ENCODE measurements around the gene ABCE1.

Gene ABCE1

GRCh38 chr4:145177511-145177905, 79.4 kb downstream of the ABCE1 start:
- DNase-seq (ENCODE audit: low read depth) = peak; percentile 5

- peak; percentile 43 for DNase-seq (ENCODE audit: low read depth)
These were observed 79.9 kb downstream of the ABCE1 start for GRCh38 chr4:145177906-145178538.

- DNase-seq (ENCODE audit: low read depth) = peak; percentile 9
These were observed 80.7 kb downstream of the ABCE1 start for GRCh38 chr4:145178740-145179280.

Data from ELR (cell line).